A549 treated with GW870086 at 1 μM for 4 hours (cell line): Measurements from ENCODE around the gene OSR1. TPM values are rescaled to one million over a fixed set of nuclear protein-coding genes. Genes with fewer than 3 reads are reported as not detected.

Experiments used
- total RNA-seq: library from RNA; stranded (reverse); fragments of 200-300 nt; extraction: Qiagen RNA extraction; gene quantifications from 5 replicates; pipeline ENCODE4 v1.2.3, GENCODE V29; 2022; ENCODE audit warnings: low read depth

The OSR1 gene
- 6.3 to 10.3 TPM (median 7.0 TPM) in 5 replicates for total RNA-seq

GRCh38 chr2:19358242-19359020 is at the start of gene OSR1:
Gene OSR1, minus strand, starts transcription at chr2:19358623. Its CDS starts 4,818 bp downstream, at chr2:19353805.

